ENCODE data around the gene SPACA7.

DNA sequence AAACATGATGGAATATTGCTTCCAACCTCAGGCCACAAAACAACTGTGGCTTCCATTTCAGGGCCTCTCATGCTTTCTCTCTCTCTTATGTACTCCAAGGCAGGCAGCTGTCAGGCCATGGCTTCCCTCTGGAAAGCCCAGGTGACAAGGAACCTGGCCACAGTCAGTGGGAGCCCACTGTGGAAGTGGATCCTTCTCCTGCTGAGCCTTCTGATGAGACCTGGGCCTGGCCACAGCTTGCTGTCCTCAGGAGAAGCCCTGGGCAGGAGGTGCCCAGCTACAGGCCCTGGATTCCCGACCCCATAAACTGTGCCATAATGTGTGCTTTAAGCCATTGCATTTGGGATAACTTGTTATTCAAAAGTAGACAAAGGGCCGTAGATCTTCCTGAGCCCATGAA, 71.2 kb downstream of the SPACA7 start:
- no peak for TF ChIP-seq ZFP3 (CRISPR knock-in tag; IDR thresholded peaks at IDR 0.05)
- TF ChIP-seq, protein P1, sequence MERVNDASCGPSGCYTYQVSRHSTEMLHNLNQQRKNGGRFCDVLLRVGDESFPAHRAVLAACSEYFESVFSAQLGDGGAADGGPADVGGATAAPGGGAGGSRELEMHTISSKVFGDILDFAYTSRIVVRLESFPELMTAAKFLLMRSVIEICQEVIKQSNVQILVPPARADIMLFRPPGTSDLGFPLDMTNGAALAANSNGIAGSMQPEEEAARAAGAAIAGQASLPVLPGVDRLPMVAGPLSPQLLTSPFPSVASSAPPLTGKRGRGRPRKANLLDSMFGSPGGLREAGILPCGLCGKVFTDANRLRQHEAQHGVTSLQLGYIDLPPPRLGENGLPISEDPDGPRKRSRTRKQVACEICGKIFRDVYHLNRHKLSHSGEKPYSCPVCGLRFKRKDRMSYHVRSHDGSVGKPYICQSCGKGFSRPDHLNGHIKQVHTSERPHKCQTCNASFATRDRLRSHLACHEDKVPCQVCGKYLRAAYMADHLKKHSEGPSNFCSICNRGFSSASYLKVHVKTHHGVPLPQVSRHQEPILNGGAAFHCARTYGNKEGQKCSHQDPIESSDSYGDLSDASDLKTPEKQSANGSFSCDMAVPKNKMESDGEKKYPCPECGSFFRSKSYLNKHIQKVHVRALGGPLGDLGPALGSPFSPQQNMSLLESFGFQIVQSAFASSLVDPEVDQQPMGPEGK (CRISPR knock-in tag; IDR thresholded peaks at IDR 0.05; ENCODE audit: borderline replicate concordance): no peak
- TF ChIP-seq TCF4 (CRISPR knock-in tag; IDR thresholded peaks at IDR 0.05; ENCODE audit: borderline replicate concordance): no peak
- TF ChIP-seq CSDC2 (CRISPR knock-in tag; IDR thresholded peaks at IDR 0.05): no peak
- no peak for TF ChIP-seq BACH2 (CRISPR knock-in tag; IDR thresholded peaks at IDR 0.05; ENCODE audit: borderline replicate concordance)
- no peak for TF ChIP-seq ZFP30 (CRISPR knock-in tag; IDR thresholded peaks at IDR 0.05)
- TF ChIP-seq ARNTL (CRISPR knock-in tag; IDR thresholded peaks at IDR 0.05; ENCODE audit: borderline replicate concordance, low read depth): no peak
- no peak for TF ChIP-seq SNAI2 (CRISPR knock-in tag; IDR thresholded peaks at IDR 0.05)
- TF ChIP-seq, protein P2, sequence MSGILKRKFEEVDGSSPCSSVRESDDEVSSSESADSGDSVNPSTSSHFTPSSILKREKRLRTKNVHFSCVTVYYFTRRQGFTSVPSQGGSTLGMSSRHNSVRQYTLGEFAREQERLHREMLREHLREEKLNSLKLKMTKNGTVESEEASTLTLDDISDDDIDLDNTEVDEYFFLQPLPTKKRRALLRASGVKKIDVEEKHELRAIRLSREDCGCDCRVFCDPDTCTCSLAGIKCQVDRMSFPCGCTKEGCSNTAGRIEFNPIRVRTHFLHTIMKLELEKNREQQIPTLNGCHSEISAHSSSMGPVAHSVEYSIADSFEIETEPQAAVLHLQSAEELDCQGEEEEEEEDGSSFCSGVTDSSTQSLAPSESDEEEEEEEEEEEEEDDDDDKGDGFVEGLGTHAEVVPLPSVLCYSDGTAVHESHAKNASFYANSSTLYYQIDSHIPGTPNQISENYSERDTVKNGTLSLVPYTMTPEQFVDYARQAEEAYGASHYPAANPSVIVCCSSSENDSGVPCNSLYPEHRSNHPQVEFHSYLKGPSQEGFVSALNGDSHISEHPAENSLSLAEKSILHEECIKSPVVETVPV (CRISPR knock-in tag; IDR thresholded peaks at IDR 0.05): no peak
- TF ChIP-seq ISL1 (CRISPR knock-in tag; IDR thresholded peaks at IDR 0.05): no peak
- TF ChIP-seq, protein P3, sequence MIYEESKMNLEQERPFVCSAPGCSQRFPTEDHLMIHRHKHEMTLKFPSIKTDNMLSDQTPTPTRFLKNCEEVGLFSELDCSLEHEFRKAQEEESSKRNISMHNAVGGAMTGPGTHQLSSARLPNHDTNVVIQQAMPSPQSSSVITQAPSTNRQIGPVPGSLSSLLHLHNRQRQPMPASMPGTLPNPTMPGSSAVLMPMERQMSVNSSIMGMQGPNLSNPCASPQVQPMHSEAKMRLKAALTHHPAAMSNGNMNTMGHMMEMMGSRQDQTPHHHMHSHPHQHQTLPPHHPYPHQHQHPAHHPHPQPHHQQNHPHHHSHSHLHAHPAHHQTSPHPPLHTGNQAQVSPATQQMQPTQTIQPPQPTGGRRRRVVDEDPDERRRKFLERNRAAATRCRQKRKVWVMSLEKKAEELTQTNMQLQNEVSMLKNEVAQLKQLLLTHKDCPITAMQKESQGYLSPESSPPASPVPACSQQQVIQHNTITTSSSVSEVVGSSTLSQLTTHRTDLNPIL (CRISPR knock-in tag; IDR thresholded peaks at IDR 0.05; ENCODE audit: low read depth): no peak

Measured in SK-N-SH treated with all-trans-retinoic acid at 6 μM for 48 hours (cell line).